Activated CD4-positive, alpha-beta T cell treated with anti-CD3 and anti-CD28 coated beads for 36 hours (primary cell): Measurements from ENCODE around the gene THOP1. TPM values are rescaled to one million over a fixed set of nuclear protein-coding genes. Genes with fewer than 3 reads are reported as not detected.

Experiments
- ATAC-seq: fragments of 200-7000 bp; cut with Tn5 transposase; one replicate; pipeline ENCODE4 v1.10.0; 2021; ENCODE audit warnings: mild to moderate bottlenecking, moderate library complexity
- CTCF ChIA-PET: fragments of 350-600 bp; sonication (Branson Sonifier 250); formaldehyde crosslinking; loops from one replicate; lab custom pipeline; 2021; ENCODE audit warnings: antibody characterized with exemption; lab: Charles Lee
- POLR2A ChIA-PET: fragments of 350-600 bp; sonication (Branson Sonifier 250); formaldehyde crosslinking; loops from one replicate; lab custom pipeline; 2021; ENCODE audit warnings: antibody characterized with exemption, inconsistent platforms; lab: Charles Lee
- DNase-seq: peaks from one replicate; pipeline ENCODE4 v3.0.0-alpha.2; 2020
- H3K27ac Mint-ChIP-seq: one replicate; pipeline ENCODE4 v1.8.0; 2021; ENCODE audit warnings: mixed read lengths
- H3K27me3 Mint-ChIP-seq: one replicate; pipeline ENCODE4 v1.8.0; 2021; ENCODE audit warnings: mixed read lengths
- H3K36me3 Mint-ChIP-seq: one replicate; pipeline ENCODE4 v1.8.0; 2021; ENCODE audit warnings: low read depth, mixed read lengths
- H3K4me1 Mint-ChIP-seq: one replicate; pipeline ENCODE4 v1.8.0; 2021; ENCODE audit warnings: mixed read lengths
- H3K4me3 Mint-ChIP-seq: one replicate; pipeline ENCODE4 v1.8.0; 2021; ENCODE audit warnings: mild to moderate bottlenecking, moderate library complexity, mixed read lengths
- H3K9me3 Mint-ChIP-seq: one replicate; pipeline ENCODE4 v1.8.0; 2021; ENCODE audit warnings: low read depth, mixed read lengths
- intact Hi-C, 2 experiments: fragments of 100-400 bp; cut with DNase I in 1 of 2; cut with micrococcal nuclease in 1 of 2; formaldehyde crosslinking; loops; one replicate each; pipeline versions ENCODE4 v1.14.2 to v1.15.1; 2022 to 2024; cut with DNase I, micrococcal nuclease
- total RNA-seq, 2 experiments: library from RNA; stranded (reverse); gene quantifications; one replicate each; pipeline ENCODE4 v1.2.3, GENCODE V29; 2021

THOP1 gene
- 100 to 1,000 TPM; 135 to 144 TPM for total RNA-seq

- peak within 1 kb of the TSS; percentile 92 for H3K4me3 Mint-ChIP-seq
- intact Hi-C loops: loop anchor here in 1 of 2 experiments (1.0 to 10.0 kb wide), 13 partner anchors 34 to 843 kb away; partner anchors contain the start of genes DOHH, DOT1L, GNA11 and GNG7
- ChIA-PET POLR2A (interaction anchor here (0.6 kb wide), 1 partner anchor 310 kb away, joined by 4 read pairs; the partner anchor contains the start of gene GADD45B), CTCF (interaction anchor here (0.6 to 1.0 kb wide), 3 partner anchors 29 to 102 kb away, joined by 3 to 5 read pairs (median 4); partner anchors contain the start of gene ZNF554)
- ATAC-seq (peak; percentile 89), DNase-seq (peak; percentile 100)
- H3K27me3 Mint-ChIP-seq: no peaks in the 10 kb centered on the region
- H3K27ac Mint-ChIP-seq: peak within 1 kb of the TSS; percentile 86
- no peaks in the 10 kb centered on the region for H3K9me3 Mint-ChIP-seq
- H3K4me1 Mint-ChIP-seq: peaks cover 65% of the 10 kb centered on the region
- H3K36me3 Mint-ChIP-seq: peaks cover 26% of the 10 kb centered on the region
Observed at GRCh38 chr19:2785244-2785997, at the start of gene THOP1. Gene THOP1 (plus strand): TSS chr19:2785503. CDS start chr19:2785663, 160 bp downstream.

- no peak for ATAC-seq
- ChIA-PET CTCF (interaction anchor here (0.6 to 0.8 kb wide), 3 partner anchors 11 to 97 kb away, joined by 3 to 5 read pairs (median 3); no protein-coding TSS in a partner anchor), POLR2A (no interaction called here)
- Mint-ChIP-seq H3K4me1 (peaks cover 14% of the 10 kb centered on the region), H3K36me3 (peaks cover 27% of the 10 kb centered on the region), H3K9me3 (no peaks in the 10 kb centered on the region), H3K27ac (no peak overlapping the region), H3K4me3 (no peak overlapping the region), H3K27me3 (peaks cover 1% of the 10 kb centered on the region)
- no peak for DNase-seq
- intact Hi-C loops: loop anchor here in 1 of 2 experiments (5.0 kb wide), 1 partner anchor 499 kb away; the partner anchor contains the start of genes PLEKHJ1 and SF3A2
Observed at GRCh38 chr19:2736550-2737190, 48.6 kb upstream of the THOP1 start.

- no peaks in the 10 kb centered on the region for H3K9me3 Mint-ChIP-seq
- ChIA-PET CTCF (interaction anchor here (0.9 to 2.2 kb wide), 3 partner anchors 9 to 211 kb away, joined by 5 to 18 read pairs (median 9); no protein-coding TSS in a partner anchor), POLR2A (interaction anchor here (0.7 kb wide), 1 partner anchor 263 kb away, joined by 5 read pairs; no protein-coding TSS in a partner anchor)
- H3K27me3 Mint-ChIP-seq: peaks cover 8% of the 10 kb centered on the region
- peaks cover 14% of the 10 kb centered on the region for H3K4me1 Mint-ChIP-seq
- DNase-seq (peak; percentile 99), ATAC-seq (peak; percentile 100)
- intact Hi-C loops: loop anchor here in 1 of 2 experiments (1.0 to 5.0 kb wide), 10 partner anchors 37 to 643 kb away; partner anchors contain the start of genes GNG7, IZUMO4, MOB3A and NCLN
- peak within 1 kb of the TSS; percentile 95 for H3K4me3 Mint-ChIP-seq
- peaks cover 23% of the 10 kb centered on the region for H3K36me3 Mint-ChIP-seq
- H3K27ac Mint-ChIP-seq: peak within 1 kb of the TSS; percentile 70
Observed at GRCh38 chr19:2739602-2740313, 45.5 kb upstream of the THOP1 start, which contains the start of gene SLC39A3. Gene SLC39A3 (minus strand): TSS chr19:2740017. CDS start chr19:2737257, 2,760 bp downstream.

GRCh38 chr19:2740314-2740656 lies 45.0 kb upstream of the THOP1 start:
- ChIA-PET POLR2A (no interaction called here), CTCF (interaction anchor here (0.9 to 2.2 kb wide), 3 partner anchors 9 to 210 kb away, joined by 5 to 18 read pairs (median 9); no protein-coding TSS in a partner anchor)
- H3K36me3 Mint-ChIP-seq: peaks cover 20% of the 10 kb centered on the region
- no peak overlapping the region for H3K27ac Mint-ChIP-seq
- peak overlapping the region; percentile 95 for H3K4me3 Mint-ChIP-seq
- peaks cover 14% of the 10 kb centered on the region for H3K4me1 Mint-ChIP-seq
- no peaks in the 10 kb centered on the region for H3K9me3 Mint-ChIP-seq
- no peak for ATAC-seq
- intact Hi-C loops: loop anchor here in 1 of 2 experiments (1.0 kb wide), 9 partner anchors 38 to 644 kb away; partner anchors contain the start of genes GNG7, IZUMO4, MOB3A and NCLN
- no peak for DNase-seq
- H3K27me3 Mint-ChIP-seq: peaks cover 8% of the 10 kb centered on the region

GRCh38 chr19:2743099-2743498 lies 42.2 kb upstream of the THOP1 start:
- peaks cover 3% of the 10 kb centered on the region for H3K36me3 Mint-ChIP-seq
- H3K27ac Mint-ChIP-seq: no peak overlapping the region
- no peaks in the 10 kb centered on the region for H3K9me3 Mint-ChIP-seq
- peaks cover 14% of the 10 kb centered on the region for H3K4me1 Mint-ChIP-seq
- no peak overlapping the region for H3K4me3 Mint-ChIP-seq
- ChIA-PET POLR2A (no interaction called here), CTCF (interaction anchor here (0.6 to 0.7 kb wide), 2 partner anchors 95 to 1174 kb away, joined by 3 read pairs; no protein-coding TSS in a partner anchor)
- ATAC-seq: no peak
- intact Hi-C loops: no loop called here
- peaks cover 10% of the 10 kb centered on the region for H3K27me3 Mint-ChIP-seq
- no peak for DNase-seq

- Mint-ChIP-seq H3K4me3 (no peak overlapping the region), H3K4me1 (peaks cover 6% of the 10 kb centered on the region), H3K27ac (no peak overlapping the region), H3K9me3 (no peaks in the 10 kb centered on the region), H3K36me3 (no peaks in the 10 kb centered on the region), H3K27me3 (peaks cover 10% of the 10 kb centered on the region)
- ChIA-PET CTCF (interaction anchor here (0.6 kb wide), 1 partner anchor 123 kb away, joined by 3 read pairs; no protein-coding TSS in a partner anchor), POLR2A (no interaction called here)
- no peak for ATAC-seq
- DNase-seq: no peak
- intact Hi-C loops: no loop called here
Observed at GRCh38 chr19:2744113-2744512, 41.2 kb upstream of the THOP1 start.

- H3K9me3 Mint-ChIP-seq: no peaks in the 10 kb centered on the region
- no peak overlapping the region for H3K27ac Mint-ChIP-seq
- ATAC-seq (no peak), DNase-seq (no peak)
- H3K27me3 Mint-ChIP-seq: peaks cover 8% of the 10 kb centered on the region
- POLR2A ChIA-PET: no interaction called here
- H3K36me3 Mint-ChIP-seq: no peaks in the 10 kb centered on the region
- H3K4me3 Mint-ChIP-seq: no peak overlapping the region
- no peaks in the 10 kb centered on the region for H3K4me1 Mint-ChIP-seq
- intact Hi-C loops: loop anchor here in 1 of 2 experiments (5.0 kb wide), 1 partner anchor 85 kb away; no protein-coding TSS in a partner anchor
- CTCF ChIA-PET: interaction anchor here (3.6 kb wide), 1 partner anchor 99 kb away, joined by 39 read pairs; no protein-coding TSS in a partner anchor
Observed at GRCh38 chr19:2747349-2747748, 38.0 kb upstream of the THOP1 start.

- no peak for ATAC-seq
- no peaks in the 10 kb centered on the region for H3K27me3 Mint-ChIP-seq
- no peak overlapping the region for H3K4me3 Mint-ChIP-seq
- ChIA-PET POLR2A (no interaction called here), CTCF (interaction anchor here (0.9 to 3.6 kb wide), 5 partner anchors 9 to 107 kb away, joined by 3 to 39 read pairs (median 4); no protein-coding TSS in a partner anchor)
- peaks cover 13% of the 10 kb centered on the region for H3K36me3 Mint-ChIP-seq
- H3K4me1 Mint-ChIP-seq: peaks cover 9% of the 10 kb centered on the region
- no peak overlapping the region for H3K27ac Mint-ChIP-seq
- intact Hi-C loops: no loop called here
- no peaks in the 10 kb centered on the region for H3K9me3 Mint-ChIP-seq
- no peak for DNase-seq
Observed at GRCh38 chr19:2750808-2751437, 34.4 kb upstream of the THOP1 start.

GRCh38 chr19:2751438-2751830 lies 33.9 kb upstream of the THOP1 start:
- intact Hi-C loops: no loop called here
- POLR2A ChIA-PET: no interaction called here
- ATAC-seq (no peak), DNase-seq (no peak)
- H3K27ac Mint-ChIP-seq: no peak overlapping the region
- H3K4me1 Mint-ChIP-seq: peaks cover 9% of the 10 kb centered on the region
- H3K9me3 Mint-ChIP-seq: no peaks in the 10 kb centered on the region
- CTCF ChIA-PET: interaction anchor here (1.1 to 2.7 kb wide), 2 partner anchors 103 to 111 kb away, joined by 4 to 12 read pairs; no protein-coding TSS in a partner anchor
- peaks cover 13% of the 10 kb centered on the region for H3K36me3 Mint-ChIP-seq
- no peak overlapping the region for H3K4me3 Mint-ChIP-seq
- H3K27me3 Mint-ChIP-seq: no peaks in the 10 kb centered on the region
